ENCODE results near the gene ZC3H18. TPM values are rescaled to one million over a fixed set of nuclear protein-coding genes. Genes with fewer than 3 reads are reported as not detected.

Gene ZC3H18
- total and polyA plus RNA-seq, 12 donors: 18.3 to 28.7 (median 22.0) TPM

DNA sequence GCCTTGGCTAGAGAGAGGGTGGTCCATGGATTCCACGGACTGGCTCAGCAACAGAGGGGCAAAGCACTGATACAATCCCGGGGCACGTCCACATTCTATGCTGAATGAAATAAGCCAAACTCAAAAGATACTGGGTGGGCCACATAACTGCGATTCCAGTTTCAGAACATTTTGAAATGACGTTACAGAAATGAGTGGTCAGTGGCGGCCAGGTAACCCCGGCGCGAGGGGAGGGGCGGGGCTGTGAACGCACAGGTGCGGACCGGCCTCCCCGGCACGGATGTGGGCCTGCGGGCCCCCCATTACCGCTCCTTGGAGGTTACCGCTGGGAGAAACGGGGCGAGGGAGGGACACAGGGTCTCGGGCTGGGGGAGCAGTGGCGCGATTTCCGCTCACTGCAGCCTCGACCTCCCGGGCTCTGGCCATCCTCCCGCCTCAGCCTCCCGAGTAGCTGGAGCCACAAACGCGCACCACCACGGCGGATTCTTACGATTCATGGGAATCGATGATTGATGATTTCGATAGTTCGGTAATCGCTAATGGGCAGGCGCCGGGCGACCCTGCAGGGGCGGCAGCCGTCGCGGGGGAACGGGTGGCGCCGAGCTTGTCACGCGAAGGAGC is 92.1 kb downstream of the ZC3H18 start:
- peaks cover 0 to 10% (median 0%) of the 10 kb centered on the region in 9 donors for H3K36me3 ChIP-seq
- H3K4me3 ChIP-seq: peak overlapping the region; percentile 68 to 99 (median 90)
- DNase-seq (no peak), ATAC-seq (no peak)
- no peaks in the 10 kb centered on the region for H3K9me3 ChIP-seq
- peaks cover 2 to 42% (median 30%) of the 10 kb centered on the region in 9 donors for H3K4me1 ChIP-seq
- H3K27ac ChIP-seq: peak overlapping the region; percentile 59 to 93 (median 88)
- no peaks in the 10 kb centered on the region for H3K27me3 ChIP-seq
- TF ChIP-seq, protein P1, sequence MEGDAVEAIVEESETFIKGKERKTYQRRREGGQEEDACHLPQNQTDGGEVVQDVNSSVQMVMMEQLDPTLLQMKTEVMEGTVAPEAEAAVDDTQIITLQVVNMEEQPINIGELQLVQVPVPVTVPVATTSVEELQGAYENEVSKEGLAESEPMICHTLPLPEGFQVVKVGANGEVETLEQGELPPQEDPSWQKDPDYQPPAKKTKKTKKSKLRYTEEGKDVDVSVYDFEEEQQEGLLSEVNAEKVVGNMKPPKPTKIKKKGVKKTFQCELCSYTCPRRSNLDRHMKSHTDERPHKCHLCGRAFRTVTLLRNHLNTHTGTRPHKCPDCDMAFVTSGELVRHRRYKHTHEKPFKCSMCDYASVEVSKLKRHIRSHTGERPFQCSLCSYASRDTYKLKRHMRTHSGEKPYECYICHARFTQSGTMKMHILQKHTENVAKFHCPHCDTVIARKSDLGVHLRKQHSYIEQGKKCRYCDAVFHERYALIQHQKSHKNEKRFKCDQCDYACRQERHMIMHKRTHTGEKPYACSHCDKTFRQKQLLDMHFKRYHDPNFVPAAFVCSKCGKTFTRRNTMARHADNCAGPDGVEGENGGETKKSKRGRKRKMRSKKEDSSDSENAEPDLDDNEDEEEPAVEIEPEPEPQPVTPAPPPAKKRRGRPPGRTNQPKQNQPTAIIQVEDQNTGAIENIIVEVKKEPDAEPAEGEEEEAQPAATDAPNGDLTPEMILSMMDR (IDR thresholded peaks at IDR 0.05): no peak
- WGBS, 2 donors: 1 to 2% methylated on average over 48 to 49 of the region's 49 CpGs
- intact Hi-C loops (cut with DNase I): loop anchor here in 2 of 10 donors (5.0 to 10.0 kb wide), 3 partner anchors 40 to 68 kb away; partner anchors contain the start of genes CTU2 (in 1 of the 2) and RNF166 (in 1 of the 2)

DNA sequence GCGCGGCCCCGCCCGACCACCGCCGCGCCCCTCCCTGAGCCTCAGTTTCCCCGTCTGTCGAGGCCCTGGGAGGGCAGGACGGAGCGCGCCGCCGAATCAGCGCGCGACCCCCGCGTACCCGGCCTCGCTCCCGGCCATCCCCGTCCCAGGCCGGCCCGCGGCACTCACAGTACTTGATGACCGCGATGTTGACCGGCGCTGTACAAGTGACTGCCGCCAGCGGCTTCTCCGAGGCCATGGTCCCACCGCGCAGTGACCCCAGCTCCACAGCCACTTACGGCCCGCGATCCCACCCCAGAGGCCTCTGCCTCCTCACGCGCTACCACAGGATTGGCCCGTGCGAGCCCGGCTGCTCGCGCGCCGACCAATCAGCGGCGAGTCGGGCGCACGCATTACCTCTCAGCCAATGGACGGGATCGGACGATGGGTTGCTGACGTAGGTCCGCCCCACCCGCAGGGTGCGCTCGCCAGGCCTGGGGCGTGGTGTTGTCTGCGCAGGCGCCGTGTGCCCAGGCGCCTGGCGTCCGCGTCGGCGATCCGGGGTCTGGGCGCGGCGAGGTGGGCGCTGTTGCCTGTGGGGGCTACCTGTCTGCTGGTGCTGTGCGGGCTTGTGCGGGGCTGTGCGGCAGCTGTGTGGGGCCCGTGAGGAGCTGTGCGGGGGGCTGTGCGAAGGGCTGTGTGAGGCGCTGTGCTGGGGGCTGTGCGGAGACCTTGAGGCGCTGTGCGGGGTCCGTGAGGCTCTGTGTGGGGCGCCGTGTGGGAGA is 92.8 kb downstream of the ZC3H18 start, which contains the start of gene MVD:
Gene MVD, minus strand, starts transcription at position 249 of the 764 bp plus-strand sequence. Its CDS starts 11 bp downstream, at position 238.
- Histone ChIP-seq H3K27ac (peak within 1 kb of the TSS; percentile 59 to 93 (median 88)), H3K9me3 (no peaks in the 10 kb centered on the region), H3K4me3 (peak within 1 kb of the TSS; percentile 68 to 99 (median 90)), H3K4me1 (peaks cover 2 to 45% (median 30%) of the 10 kb centered on the region in 9 donors), H3K36me3 (peaks cover 0 to 5% (median 0%) of the 10 kb centered on the region in 9 donors), H3K27me3 (no peaks in the 10 kb centered on the region)
- peak; percentile 97 for DNase-seq
- ATAC-seq: peak; percentile 98 to 100 (median 99)
- WGBS, 2 donors: 0 to 1% methylated on average over 86 to 88 of the region's 88 CpGs
- intact Hi-C loops (cut with DNase I): loop anchor here in 2 of 10 donors (5.0 to 10.0 kb wide), 3 partner anchors 39 to 68 kb away; partner anchors contain the start of genes CTU2 (in 1 of the 2) and RNF166 (in 1 of the 2)
- TF ChIP-seq, protein P1 (IDR thresholded peaks at IDR 0.05): peak in 3 of 9 donors; percentile 11 to 17 (median 17)

DNA sequence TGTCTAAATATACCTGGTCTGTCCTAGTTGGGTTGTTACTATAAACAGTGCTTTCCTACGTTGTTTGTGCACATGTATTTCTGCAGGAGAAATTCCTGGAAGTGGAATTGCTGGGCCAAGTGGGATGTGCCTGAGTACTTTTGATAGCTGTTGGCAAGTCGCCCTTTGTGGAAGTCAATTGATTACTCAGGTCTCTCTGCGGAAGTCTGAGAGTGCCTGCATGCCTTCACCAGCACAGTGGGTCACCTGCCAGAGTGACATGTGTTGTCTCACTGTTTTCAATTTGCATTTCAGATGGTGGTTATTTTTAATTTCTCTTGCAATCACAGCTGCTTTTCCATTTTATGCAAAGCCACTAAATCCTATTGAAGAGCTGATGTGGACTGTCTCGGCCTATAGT is 94.9 kb downstream of the ZC3H18 start:
- peak overlapping the region in 4 of 10 donors; percentile 18 to 62 (median 46) for H3K27ac ChIP-seq
- WGBS, 2 donors: 31 to 33% methylated on average over 4 of the region's 4 CpGs
- H3K27me3 ChIP-seq: no peaks in the 10 kb centered on the region
- DNase-seq (peak in 1 of 2 donors; percentile 66), ATAC-seq (peak in 5 of 8 donors; percentile 8 to 31 (median 16))
- peaks cover 2 to 45% (median 30%) of the 10 kb centered on the region in 9 donors for H3K4me1 ChIP-seq
- H3K9me3 ChIP-seq: no peaks in the 10 kb centered on the region
- intact Hi-C loops (cut with DNase I): loop anchor here in 1 of 10 donors (10.0 kb wide), 1 partner anchor 70 kb away; no protein-coding TSS in a partner anchor
- no peak overlapping the region for H3K4me3 ChIP-seq
- H3K36me3 ChIP-seq: peaks cover 0 to 6% (median 0%) of the 10 kb centered on the region in 9 donors
- TF ChIP-seq, protein P1 (IDR thresholded peaks at IDR 0.05): no peak

DNA sequence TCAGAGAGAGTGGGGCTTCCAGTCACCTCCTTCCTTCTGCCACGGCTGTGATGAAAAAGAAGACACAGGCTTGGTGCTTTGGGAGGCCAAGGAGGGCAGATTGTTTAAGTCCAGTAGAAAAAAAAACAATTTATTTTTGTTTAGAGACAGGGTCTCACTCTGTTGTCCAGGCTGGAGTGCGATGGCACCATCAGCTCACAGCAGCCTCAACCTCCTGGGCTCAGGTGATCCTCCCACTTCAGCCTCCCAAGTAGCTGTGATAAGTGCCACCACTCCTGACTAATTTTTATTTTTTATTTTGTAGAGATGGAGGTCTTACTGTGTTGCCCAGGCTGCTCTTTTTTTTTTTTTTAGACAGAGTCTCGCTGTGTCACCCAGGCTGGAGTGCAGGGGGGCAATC is 95.4 kb downstream of the ZC3H18 start:
- intact Hi-C loops (cut with DNase I): loop anchor here in 1 of 10 donors (10.0 kb wide), 1 partner anchor 71 kb away; no protein-coding TSS in a partner anchor
- Histone ChIP-seq H3K27me3 (no peaks in the 10 kb centered on the region), H3K27ac (peak overlapping the region in 4 of 10 donors; percentile 18 to 62 (median 40)), H3K4me3 (no peak overlapping the region), H3K9me3 (no peaks in the 10 kb centered on the region), H3K4me1 (peaks cover 2 to 45% (median 30%) of the 10 kb centered on the region in 9 donors), H3K36me3 (peaks cover 0 to 6% (median 0%) of the 10 kb centered on the region in 9 donors)
- ATAC-seq (no peak), DNase-seq (no peak)
- 83% methylated on average over 3 of the region's 3 CpGs for WGBS, 2 donors
- TF ChIP-seq, protein P1 (IDR thresholded peaks at IDR 0.05): no peak
